Common myeloid progenitor, CD34-positive (primary cell): Measurements from ENCODE around the gene ATRIP.

Experiments used
- CTCF ChIA-PET: fragments of 350-600 bp; sonication (Branson Sonifier 250); formaldehyde crosslinking; loops from one replicate; lab custom pipeline; 2021; ENCODE audit warnings: antibody characterized with exemption; lab: Charles Lee
- POLR2A ChIA-PET: fragments of 350-600 bp; sonication (Branson Sonifier 250); formaldehyde crosslinking; loops from one replicate; lab custom pipeline; 2021; ENCODE audit warnings: antibody characterized with exemption; lab: Charles Lee
- DNase-seq, 3 donors: peaks; one replicate each; pipeline versions ENCODE4 v3.0.0 to v3.0.0-alpha.2; 2013
- H3K27ac ChIP-seq, 2 experiments: 1 replicate in 1 of 2; 2 replicates in 1 of 2; pipeline ENCODE4 v1.7.0; 2013; ENCODE audit warnings: inconsistent platforms in 2 of 2, low read length in 2 of 2, mild to moderate bottlenecking in 2 of 2, low read depth in 1 of 2, moderate library complexity in 1 of 2; ENCODE audit not compliant: severe bottlenecking in 2 of 2, insufficient read depth in 1 of 2, poor library complexity in 1 of 2
- H3K27me3 ChIP-seq, 5 experiments: replicated peaks in 2 of 5; 1 replicate in 3 of 5; 2 replicates in 2 of 5; pipeline versions ENCODE4 v1.6.1 to v1.7.0; 2013; ENCODE audit warnings: low read length in 4 of 5, mild to moderate bottlenecking in 2 of 5, moderate library complexity in 2 of 5, inconsistent platforms in 1 of 5; ENCODE audit not compliant: insufficient read depth in 5 of 5, control insufficient read depth in 4 of 5
- H3K36me3 ChIP-seq, 4 experiments: 1 replicate in 2 of 4; 2 replicates in 2 of 4; pipeline versions ENCODE4 v1.6.1 to v1.7.0; 2013; ENCODE audit warnings: low read length in 3 of 4, control low read depth in 1 of 4, mild to moderate bottlenecking in 1 of 4; ENCODE audit not compliant: control insufficient read depth in 4 of 4, insufficient read depth in 4 of 4
- H3K4me1 ChIP-seq, 4 experiments: 1 replicate in 3 of 4; 2 replicates in 1 of 4; pipeline versions ENCODE4 v1.6.1 to v1.7.1; 2013; ENCODE audit warnings: low read length in 3 of 4, mild to moderate bottlenecking in 3 of 4, control low read depth in 1 of 4, inconsistent platforms in 1 of 4, moderate library complexity in 1 of 4; ENCODE audit not compliant: control insufficient read depth in 4 of 4, insufficient read depth in 4 of 4; ENCODE audit errors: control extremely low read depth in 1 of 4
- H3K4me3 ChIP-seq, 7 experiments: 1 replicate in 4 of 7; 2 replicates in 3 of 7; pipeline versions ENCODE4 v1.5.1 to v1.7.0; 2013; ENCODE audit warnings: mild to moderate bottlenecking in 7 of 7, low read length in 6 of 7, moderate library complexity in 6 of 7, inconsistent platforms in 2 of 7, low read depth in 2 of 7, control low read depth in 1 of 7; ENCODE audit not compliant: insufficient read depth in 4 of 7, control insufficient read depth in 1 of 7; ENCODE audit errors: extremely low read depth in 1 of 7
- H3K9me3 ChIP-seq, 5 experiments: 1 replicate in 4 of 5; 2 replicates in 1 of 5; pipeline versions ENCODE4 v1.6.1 to v1.7.1; 2013; ENCODE audit warnings: low read length in 4 of 5, mild to moderate bottlenecking in 2 of 5, inconsistent platforms in 1 of 5, low read depth in 1 of 5, moderate library complexity in 1 of 5; ENCODE audit not compliant: control insufficient read depth in 4 of 5, insufficient read depth in 2 of 5; ENCODE audit errors: control extremely low read depth in 1 of 5
- WGBS: methylation state at CpG from one replicate; pipeline ENCODE4 v1.1.5; 2013; ENCODE audit not compliant: insufficient coverage; 5-methylcytosine and 5-hydroxymethylcytosine counted together

Gene ATRIP

GRCh38 chr3:48463703-48464102, 17.2 kb downstream of the ATRIP start:
- DNase-seq: no peak
- Histone ChIP-seq H3K4me1 (peaks cover 0 to 36% (median 34%) of the 10 kb centered on the region in 4 experiments), H3K27ac (no peak overlapping the region), H3K4me3 (no peak overlapping the region), H3K36me3 (peaks cover 17 to 74% (median 40%) of the 10 kb centered on the region in 4 experiments), H3K27me3 (no peaks in the 10 kb centered on the region), H3K9me3 (no peaks in the 10 kb centered on the region)
- WGBS: 85% methylated on average over 9 of the region's 9 CpGs
- CTCF ChIA-PET: interaction anchor here (0.7 to 2.1 kb wide), 11 partner anchors 9 to 85 kb away, joined by 3 to 7 read pairs (median 3); no protein-coding TSS in a partner anchor
- POLR2A ChIA-PET: interaction anchor here (0.6 to 1.4 kb wide), 2 partner anchors 14 to 17 kb away, joined by 3 to 4 read pairs; partner anchors contain the start of gene ATRIP

- no peaks in the 10 kb centered on the region for H3K27me3 ChIP-seq
- no peak for DNase-seq
- peaks cover 10 to 74% (median 41%) of the 10 kb centered on the region in 4 experiments for H3K36me3 ChIP-seq
- peak overlapping the region; percentile 95 to 96 for H3K27ac ChIP-seq
- CTCF ChIA-PET: interaction anchor here (1.0 to 1.8 kb wide), 6 partner anchors 9 to 84 kb away, joined by 3 to 7 read pairs (median 4); no protein-coding TSS in a partner anchor
- peaks cover 0 to 45% (median 38%) of the 10 kb centered on the region in 4 experiments for H3K4me1 ChIP-seq
- no peak overlapping the region for H3K4me3 ChIP-seq
- H3K9me3 ChIP-seq: no peaks in the 10 kb centered on the region
- WGBS: over 99% methylated on average over 17 of the region's 17 CpGs
- POLR2A ChIA-PET: interaction anchor here (1.4 kb wide), 1 partner anchor 18 kb away, joined by 3 read pairs; the partner anchor contains the start of gene ATRIP
These were observed 18.2 kb downstream of the ATRIP start for GRCh38 chr3:48464713-48465221.

- Histone ChIP-seq H3K27me3 (no peaks in the 10 kb centered on the region), H3K9me3 (no peaks in the 10 kb centered on the region), H3K4me1 (peaks cover 0 to 49% (median 42%) of the 10 kb centered on the region in 4 experiments), H3K27ac (peak overlapping the region; percentile 95 to 96), H3K4me3 (no peak overlapping the region), H3K36me3 (peaks cover 6 to 73% (median 41%) of the 10 kb centered on the region in 4 experiments)
- no peak for DNase-seq
- 61% methylated on average over 7 of the region's 7 CpGs for WGBS
- CTCF ChIA-PET: interaction anchor here (1.0 to 2.1 kb wide), 5 partner anchors 25 to 84 kb away, joined by 3 to 7 read pairs (median 5); partner anchors contain the start of genes CCDC51 and TMA7
- POLR2A ChIA-PET: interaction anchor here (1.4 kb wide), 1 partner anchor 19 kb away, joined by 3 read pairs; the partner anchor contains the start of gene ATRIP
These were observed 18.6 kb downstream of the ATRIP start for GRCh38 chr3:48465237-48465530.

- peak; percentile 91 to 98 (median 97) for DNase-seq
- Histone ChIP-seq H3K27me3 (no peaks in the 10 kb centered on the region), H3K9me3 (no peaks in the 10 kb centered on the region), H3K36me3 (peaks cover under 1 to 70% (median 36%) of the 10 kb centered on the region in 4 experiments), H3K4me3 (peak overlapping the region in 6 of 7 experiments; percentile 56 to 83 (median 68)), H3K4me1 (peaks cover 0 to 54% (median 46%) of the 10 kb centered on the region in 4 experiments), H3K27ac (peak overlapping the region; percentile 95 to 96)
- CTCF ChIA-PET: interaction anchor here (1.0 to 2.1 kb wide), 6 partner anchors 8 to 84 kb away, joined by 3 to 7 read pairs (median 4); partner anchors contain the start of genes CCDC51 and TMA7
- WGBS: 4% methylated on average over 19 of the region's 21 CpGs
- POLR2A ChIA-PET: interaction anchor here (0.5 to 1.5 kb wide), 3 partner anchors 19 to 88 kb away, joined by 3 read pairs; partner anchors contain the start of gene ATRIP
These were observed 19.2 kb downstream of the ATRIP start for GRCh38 chr3:48465531-48466378.

- POLR2A ChIA-PET: interaction anchor here (0.5 to 1.5 kb wide), 3 partner anchors 19 to 87 kb away, joined by 3 read pairs; partner anchors contain the start of gene ATRIP
- H3K9me3 ChIP-seq: no peaks in the 10 kb centered on the region
- peaks cover 0 to 57% (median 48%) of the 10 kb centered on the region in 4 experiments for H3K4me1 ChIP-seq
- peaks cover 0 to 62% (median 29%) of the 10 kb centered on the region in 4 experiments for H3K36me3 ChIP-seq
- no peaks in the 10 kb centered on the region for H3K27me3 ChIP-seq
- 32% methylated on average over 13 of the region's 19 CpGs for WGBS
- CTCF ChIA-PET: interaction anchor here (1.0 to 2.1 kb wide), 7 partner anchors 9 to 83 kb away, joined by 3 to 7 read pairs (median 4); partner anchors contain the start of genes CCDC51 and TMA7
- H3K27ac ChIP-seq: peak overlapping the region; percentile 95 to 96
- DNase-seq: peak in 2 of 3 donors; percentile 31 to 37
- H3K4me3 ChIP-seq: peak overlapping the region in 6 of 7 experiments; percentile 56 to 83 (median 68)
These were observed 20.0 kb downstream of the ATRIP start for GRCh38 chr3:48466386-48467109.

GRCh38 chr3:48467110-48467454, 20.5 kb downstream of the ATRIP start:
- peaks cover 0 to 60% (median 52%) of the 10 kb centered on the region in 4 experiments for H3K4me1 ChIP-seq
- ChIA-PET POLR2A (no interaction called here), CTCF (interaction anchor here (1.3 to 2.1 kb wide), 4 partner anchors 25 to 82 kb away, joined by 4 to 7 read pairs (median 6); no protein-coding TSS in a partner anchor)
- no peaks in the 10 kb centered on the region for H3K27me3 ChIP-seq
- peak overlapping the region in 5 of 7 experiments; percentile 62 to 83 (median 71) for H3K4me3 ChIP-seq
- DNase-seq: no peak
- H3K9me3 ChIP-seq: no peaks in the 10 kb centered on the region
- H3K36me3 ChIP-seq: peaks cover 0 to 62% (median 28%) of the 10 kb centered on the region in 4 experiments
- 90% methylated on average over 9 of the region's 9 CpGs for WGBS
- peak overlapping the region; percentile 36 to 96 for H3K27ac ChIP-seq
